HG02798 (cell line): Measurements from ENCODE around the gene DNLZ.
A peak's percentile ranks its signal among the peaks of the same experiment; 100 is the strongest.
"Not testable (repeated sequence)": the region's sequence is repeated elsewhere in the genome, so short reads cannot be mapped to it uniquely, and the experiment has no call there.

Source experiments
- ATAC-seq: cut with Tn5 transposase; IDR thresholded peaks from one replicate; pipeline ENCODE4 v1.9.1; 2021; ENCODE audit warnings: mild to moderate bottlenecking; ENCODE audit not compliant: unreplicated experiment, poor library complexity

DNLZ gene

DNA sequence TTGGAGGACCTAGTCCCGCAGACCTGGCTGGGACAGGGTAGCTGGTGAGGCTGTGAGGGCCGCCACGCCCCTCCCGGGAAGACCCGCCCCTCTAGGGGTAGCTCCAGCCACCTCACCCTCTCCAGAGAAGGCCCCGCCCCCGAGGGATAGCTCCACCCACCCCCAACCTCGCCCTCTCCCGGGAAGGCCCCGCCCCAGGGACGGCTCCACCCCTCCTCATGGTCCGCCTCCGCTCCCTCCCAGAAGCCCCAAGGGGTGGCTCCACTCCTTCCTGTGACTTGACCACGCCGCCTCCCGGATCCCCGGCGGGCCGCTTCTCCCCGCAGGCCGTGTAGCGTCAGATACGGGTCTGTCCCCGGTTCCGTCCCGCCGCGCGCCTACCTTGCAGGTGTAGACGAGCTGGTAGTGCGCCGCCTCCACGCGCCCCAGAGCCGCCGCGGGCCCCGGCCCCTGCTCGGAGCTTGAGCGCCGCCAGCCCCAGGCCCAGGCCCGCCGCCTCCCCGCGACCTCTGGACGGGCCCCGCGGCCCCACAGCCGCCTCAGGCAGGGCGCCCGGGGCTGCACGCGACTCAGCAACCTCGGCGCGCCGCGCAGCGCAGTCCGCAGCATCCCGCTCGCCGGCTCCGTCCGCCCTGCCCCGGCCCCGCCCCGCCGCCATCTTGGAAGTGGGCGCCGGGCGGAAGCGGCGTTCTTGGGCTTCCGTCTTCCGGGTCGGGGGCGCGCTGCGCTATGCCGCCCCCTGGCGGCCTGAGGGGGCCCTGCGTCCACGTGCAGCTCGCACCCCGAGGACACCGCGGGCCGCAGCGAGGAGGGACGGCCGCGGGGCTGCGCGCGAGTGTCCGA lies at the start of gene DNLZ:
Gene DNLZ (minus strand): TSS at position 639 of the 843 bp plus-strand sequence. CDS start 30 bp downstream, at position 609.
- ATAC-seq = peak; percentile 80

DNA sequence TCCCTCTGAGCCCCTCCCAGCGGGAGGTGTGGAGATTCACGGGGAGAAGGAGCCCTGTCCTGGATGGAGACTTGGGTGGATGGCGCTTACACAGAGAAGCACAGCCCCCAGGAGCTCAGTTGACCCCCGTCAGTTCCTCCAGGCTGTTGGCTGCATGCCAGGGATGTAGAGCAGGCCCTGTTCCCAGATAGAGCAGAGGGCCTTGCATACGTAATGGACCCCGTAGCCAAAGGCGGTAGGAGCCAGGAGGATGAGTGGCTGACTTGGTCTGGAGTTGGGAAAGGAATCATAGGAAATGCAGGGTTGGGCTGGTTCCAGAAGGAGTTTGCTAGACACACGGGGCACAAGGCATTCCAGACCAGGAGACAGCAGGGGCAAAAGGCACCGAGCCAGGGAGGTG lies 49.4 kb upstream of the DNLZ start:
- ATAC-seq = no peak

- ATAC-seq = no peak
Measured at GRCh38 chr9:136411378-136411777, 47.8 kb upstream of the DNLZ start.

- peak; percentile 89 for ATAC-seq
Measured at GRCh38 chr9:136410500-136411287, 47.1 kb upstream of the DNLZ start, which contains the start of the genes ENTR1 and PMPCA. Gene ENTR1 (minus strand): TSS chr9:136410614. CDS start chr9:136410397, 217 bp downstream. Gene PMPCA (plus strand): TSS chr9:136410658. CDS start chr9:136410669, 11 bp downstream.

DNA sequence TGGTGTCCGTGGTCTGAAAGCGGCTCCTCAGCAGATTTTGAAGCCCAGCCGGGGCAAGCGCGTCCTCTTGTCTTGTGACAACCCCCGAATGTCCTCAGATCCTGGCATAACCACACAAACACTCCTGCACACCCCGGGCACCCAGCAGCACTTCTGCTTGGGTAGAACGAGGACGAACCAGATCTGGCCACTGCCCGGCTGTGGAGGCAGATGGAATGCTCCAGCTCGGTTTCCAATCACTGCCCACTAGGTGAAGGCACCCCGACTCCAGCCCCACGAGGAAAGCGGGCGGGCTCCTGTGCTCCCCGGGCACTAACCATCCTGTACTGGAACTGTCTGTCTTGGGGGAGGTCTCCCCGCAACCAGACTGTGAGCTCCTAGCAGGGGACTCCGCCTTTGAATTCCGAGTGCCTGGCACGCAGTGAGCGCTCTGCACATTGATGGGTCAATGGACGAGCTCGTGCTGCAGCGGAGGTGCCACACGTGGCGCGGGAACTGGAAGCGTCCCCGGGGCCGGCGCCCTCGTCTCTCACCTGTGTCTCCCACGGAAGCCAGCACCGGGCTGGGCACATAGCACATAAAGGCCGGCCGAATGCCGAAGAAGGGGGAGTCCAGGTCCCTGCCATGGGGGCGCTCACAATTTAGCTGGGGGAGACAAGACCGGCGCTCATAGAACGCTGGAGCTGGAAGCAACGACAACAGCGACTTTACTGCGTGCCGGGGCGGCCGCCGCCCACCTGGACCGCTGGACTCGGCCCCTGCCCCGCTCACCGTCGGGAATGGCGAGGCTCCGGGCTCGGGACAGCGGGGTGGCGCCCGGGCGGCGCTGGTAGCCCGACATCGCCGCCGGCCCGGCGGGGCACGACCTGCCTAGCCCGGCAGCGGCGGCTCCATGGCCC lies 46.3 kb upstream of the DNLZ start:
- ATAC-seq = peak; percentile 19

DNA sequence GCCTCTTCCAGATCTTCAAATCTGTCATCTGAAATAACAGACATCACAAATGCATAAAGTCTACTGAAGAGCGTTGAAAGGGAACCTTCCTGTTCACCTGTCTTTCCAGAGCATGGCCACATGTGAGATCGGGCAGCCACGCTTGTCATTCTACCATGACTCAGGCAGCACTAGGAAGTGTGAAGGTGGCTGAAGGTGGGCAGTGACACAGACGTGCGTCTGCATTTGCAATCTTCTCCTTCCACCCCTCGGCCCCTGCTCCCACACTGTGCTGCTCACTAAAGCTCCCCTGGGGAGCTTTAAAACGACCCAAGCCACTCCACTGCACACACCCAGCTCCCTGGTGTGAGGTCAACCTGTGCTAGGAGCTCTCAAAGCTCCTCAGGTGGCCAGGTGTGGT lies 44.4 kb upstream of the DNLZ start:
- ATAC-seq = no peak

DNA sequence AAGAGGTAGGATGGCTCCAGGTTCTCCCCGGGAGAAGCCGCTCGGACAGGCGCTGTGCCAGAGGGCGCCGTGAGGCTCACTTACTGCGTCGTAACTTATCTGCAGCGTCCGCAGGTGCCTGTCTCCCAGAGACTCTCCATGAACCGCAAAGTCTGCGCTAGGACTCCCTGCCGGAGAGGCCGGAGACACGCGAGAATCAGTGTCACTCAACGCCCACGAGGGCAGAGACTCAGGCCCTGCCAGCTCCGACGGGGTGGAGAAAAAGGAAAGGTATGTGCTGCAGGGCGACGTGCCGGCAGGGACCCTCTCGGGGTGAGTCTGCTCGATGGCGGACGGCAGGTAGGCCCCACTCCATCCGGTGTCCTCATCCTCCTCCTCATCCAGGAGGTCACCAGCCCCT lies 43.5 kb upstream of the DNLZ start:
- not testable (repeated sequence) for ATAC-seq

DNA sequence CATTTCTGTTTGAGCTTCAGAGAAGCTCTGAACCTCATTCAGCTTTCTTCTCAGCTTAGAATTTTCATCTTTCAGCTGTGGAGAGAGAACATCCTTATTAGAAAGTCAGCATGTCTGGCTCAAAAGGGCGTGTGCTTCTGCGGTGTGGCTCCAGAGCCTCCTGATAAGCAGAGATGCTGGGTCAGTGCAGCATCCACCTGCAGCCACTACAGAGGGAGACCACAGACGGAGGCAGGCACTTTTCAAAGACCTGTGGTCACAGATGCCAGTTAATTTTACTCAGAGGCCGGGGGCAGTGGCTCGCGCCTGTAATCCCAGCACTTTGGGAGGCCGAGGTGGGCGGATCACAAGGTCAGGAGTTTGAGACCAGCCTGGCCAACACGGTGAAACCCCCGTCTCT lies 42.4 kb upstream of the DNLZ start:
- not testable (repeated sequence) for ATAC-seq

DNA sequence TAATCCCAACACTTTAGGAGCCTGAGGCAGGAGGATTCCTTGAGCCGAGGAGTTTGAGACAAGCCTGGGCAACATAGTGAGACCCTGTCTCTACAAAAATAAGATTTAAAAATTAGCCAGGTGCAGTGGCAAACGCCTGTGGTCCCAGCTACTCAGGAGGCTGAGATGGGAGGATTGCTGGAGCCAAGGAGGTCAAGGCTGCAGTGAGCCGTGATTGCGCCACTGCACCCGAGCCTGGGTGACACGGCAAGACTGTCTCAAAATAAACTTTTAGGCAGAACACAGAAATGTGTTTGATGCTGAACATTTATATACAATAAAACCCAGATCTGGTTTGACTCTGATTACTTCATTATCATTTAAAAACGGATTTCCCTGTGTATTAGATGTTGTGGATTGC lies 41.9 kb upstream of the DNLZ start:
- ATAC-seq = no peak

GRCh38 chr9:136404801-136405136 lies 41.2 kb upstream of the DNLZ start:
- no peak for ATAC-seq

- ATAC-seq = no peak
Measured at GRCh38 chr9:136403915-136404800, 40.6 kb upstream of the DNLZ start.

DNA sequence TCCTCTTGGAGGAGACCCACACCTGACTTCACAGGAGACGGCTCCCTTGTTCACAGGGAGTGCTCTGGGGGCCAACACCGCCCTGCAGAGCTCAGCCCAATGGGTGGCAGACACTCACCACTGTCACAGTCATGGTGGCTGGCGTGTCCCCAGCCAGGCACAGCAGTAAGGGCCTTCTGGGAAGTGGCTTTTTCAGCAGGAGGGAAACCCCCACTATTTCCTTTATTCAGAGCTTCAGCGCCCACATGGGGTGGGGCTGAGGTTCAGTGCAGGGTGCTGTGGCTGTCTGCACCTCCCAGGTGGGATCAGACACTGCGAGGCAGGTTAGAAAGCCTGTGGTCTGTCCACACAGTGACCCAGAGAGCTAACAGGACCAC lies 40.0 kb upstream of the DNLZ start:
- peak; percentile 34 for ATAC-seq

GRCh38 chr9:136402067-136402466 lies 38.5 kb upstream of the DNLZ start:
- ATAC-seq = no peak

DNA sequence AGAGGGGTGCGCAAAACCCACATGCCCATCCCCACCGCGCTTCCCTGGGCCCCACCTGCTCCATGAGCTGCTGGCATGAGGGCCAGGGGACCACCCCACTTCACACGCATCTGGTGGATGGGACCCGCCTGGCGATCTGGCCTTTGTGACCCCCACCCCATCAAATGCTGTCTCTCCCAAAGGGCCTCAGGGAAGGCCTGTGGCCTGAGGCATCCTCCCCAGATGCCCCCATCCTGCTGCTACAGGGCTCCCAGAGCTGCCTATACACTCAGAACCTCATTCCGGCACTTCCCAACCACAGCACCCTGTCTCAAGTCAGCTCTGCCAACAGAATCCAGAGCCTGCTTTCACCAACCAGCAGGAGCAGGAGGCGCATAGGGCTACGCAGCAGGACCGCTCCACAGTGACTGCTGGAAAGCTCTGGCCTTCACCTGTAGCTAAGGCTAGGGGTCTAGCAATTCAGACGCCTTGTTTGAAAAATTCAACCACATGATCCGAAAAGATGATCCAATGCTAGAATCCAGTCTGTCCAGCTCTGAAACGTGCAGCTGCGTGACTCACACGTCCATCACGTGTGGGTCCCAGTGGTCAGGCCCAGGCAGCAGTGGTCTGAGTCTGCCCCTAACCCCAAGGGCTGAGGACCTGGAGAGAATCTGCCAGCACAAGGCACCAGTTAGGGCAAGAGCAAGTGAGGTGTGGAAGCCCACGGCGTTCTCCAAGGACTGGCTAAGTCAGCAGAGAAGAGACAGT lies 37.8 kb upstream of the DNLZ start:
- no peak for ATAC-seq

DNA sequence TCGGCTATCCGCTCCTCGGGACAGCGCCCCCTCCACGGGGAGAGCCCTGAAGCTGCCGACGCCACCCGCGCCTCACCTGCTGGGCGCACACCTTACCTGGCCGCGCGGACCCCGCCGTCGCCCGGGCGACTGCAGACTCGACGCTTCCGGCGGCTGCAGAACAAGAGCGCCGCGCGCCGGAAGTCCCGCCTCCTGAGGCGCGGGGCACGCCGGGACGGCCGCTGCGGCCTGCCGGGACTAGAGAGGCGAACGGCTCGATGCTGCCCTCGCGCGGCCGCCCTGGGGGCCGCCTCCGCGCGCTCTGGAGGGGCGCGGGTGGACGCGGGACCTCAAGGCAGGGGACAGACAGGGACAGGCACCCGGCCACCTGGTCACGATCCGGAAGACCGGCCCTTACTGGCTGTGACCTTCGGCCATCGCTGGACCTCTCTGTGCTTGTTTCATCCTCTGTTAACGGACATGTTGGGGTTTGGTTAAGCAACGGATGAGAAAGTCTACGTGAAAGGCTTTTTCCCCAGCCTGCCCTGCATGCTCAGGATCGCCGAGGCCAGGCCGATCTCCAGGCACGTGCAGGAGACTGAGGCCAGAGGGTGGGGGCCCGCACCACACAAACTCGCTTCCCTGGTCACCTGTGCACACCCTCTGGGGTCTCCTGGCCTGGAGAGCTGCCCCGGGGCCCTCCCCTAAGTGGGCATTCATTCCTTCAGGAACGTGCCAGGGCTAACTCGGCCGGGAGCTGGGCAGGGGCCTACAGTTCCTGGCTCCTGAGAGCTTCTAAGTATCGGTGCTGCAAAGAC lies 36.7 kb upstream of the DNLZ start, which contains the start of gene SNAPC4:
Gene SNAPC4 (minus strand): TSS at position 133 of the 797 bp plus-strand sequence. CDS start 1,742 bp downstream, outside the sequence.
- peak; percentile 78 for ATAC-seq

- peak; percentile 25 for ATAC-seq
Measured at GRCh38 chr9:136399176-136400037, 35.9 kb upstream of the DNLZ start.

GRCh38 chr9:136398286-136398685 lies 34.7 kb upstream of the DNLZ start:
- no peak for ATAC-seq
